ENCODE measurements around the gene SLC10A7.

The SLC10A7 gene

DNA sequence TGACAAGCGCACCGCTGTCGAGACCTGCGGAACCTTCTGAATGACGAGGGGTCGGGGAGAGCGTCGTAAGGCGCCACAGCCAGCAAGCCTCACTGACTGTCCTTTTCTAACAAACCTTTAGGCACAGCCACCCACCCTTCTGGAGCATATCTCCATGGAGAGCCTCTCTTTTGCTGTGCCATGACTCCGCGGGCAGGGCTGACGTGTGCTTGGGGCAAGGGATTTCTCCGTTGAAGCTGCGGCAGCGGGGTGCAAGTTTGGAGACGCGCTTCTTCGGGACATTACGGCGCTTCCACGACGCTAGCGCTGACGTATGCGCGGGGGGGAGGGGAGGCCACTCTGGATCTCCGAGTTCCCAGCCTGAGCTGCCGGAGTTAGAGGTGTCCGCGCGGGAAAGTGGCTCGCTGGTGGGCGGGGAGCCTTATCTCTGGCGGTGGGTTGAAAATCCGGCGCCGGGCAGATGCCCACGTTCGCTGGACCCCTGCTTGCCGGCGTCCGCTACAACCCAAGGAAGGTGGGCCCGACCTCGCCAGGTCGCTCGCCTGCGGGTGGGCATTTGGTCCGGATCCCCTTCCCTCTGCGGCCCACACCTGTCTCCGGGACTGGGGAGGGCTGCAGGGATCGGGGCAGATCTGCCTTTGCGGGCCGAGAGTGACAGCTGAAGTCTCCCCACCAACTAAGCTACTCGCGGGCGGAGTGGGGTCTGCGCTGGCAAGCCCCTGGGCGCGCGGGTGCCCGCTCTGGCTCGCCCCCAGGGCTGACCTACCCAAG, 543 bp upstream of the SLC10A7 start:
- H3K27me3 ChIP-seq (ENCODE audit: control insufficient read depth in 5 of 5, insufficient read depth in 4 of 5, low read length in 5 of 5): no peaks in the 10 kb centered on the region
- H3K9ac ChIP-seq (ENCODE audit: low read length in 5 of 5): peak overlapping the region in 4 of 5 donors; percentile 87 to 94 (median 91)
- no peaks in the 10 kb centered on the region for H3K36me3 ChIP-seq (ENCODE audit: control insufficient read depth in 5 of 5, insufficient read depth in 5 of 5, low read length in 5 of 5)
- H3K27ac ChIP-seq (ENCODE audit: low read depth, low read length): peak overlapping the region; percentile 86
- H3K4me1 ChIP-seq (ENCODE audit: control insufficient read depth in 5 of 5, insufficient read depth in 5 of 5, low read length in 5 of 5): peaks cover 0 to 31% (median 22%) of the 10 kb centered on the region in 5 donors
- no peaks in the 10 kb centered on the region for H3K9me3 ChIP-seq (ENCODE audit: control insufficient read depth in 5 of 5, low read length in 5 of 5)
- peak overlapping the region; percentile 90 to 99 (median 98) for H3K4me3 ChIP-seq (ENCODE audit: low read depth in 1 of 5, low read length in 5 of 5)

- Histone ChIP-seq H3K36me3 (ENCODE audit: control insufficient read depth in 5 of 5, insufficient read depth in 5 of 5, low read length in 5 of 5) (peaks cover 0 to 8% (median 0%) of the 10 kb centered on the region in 5 donors), H3K4me1 (ENCODE audit: control insufficient read depth in 5 of 5, insufficient read depth in 5 of 5, low read length in 5 of 5) (peaks cover 0 to 31% (median 22%) of the 10 kb centered on the region in 5 donors), H3K27me3 (ENCODE audit: control insufficient read depth in 5 of 5, insufficient read depth in 4 of 5, low read length in 5 of 5) (no peaks in the 10 kb centered on the region), H3K9me3 (ENCODE audit: control insufficient read depth in 5 of 5, low read length in 5 of 5) (no peaks in the 10 kb centered on the region), H3K4me3 (ENCODE audit: low read depth in 1 of 5, low read length in 5 of 5) (peak overlapping the region; percentile 90 to 99 (median 97)), H3K9ac (ENCODE audit: low read length in 5 of 5) (peak overlapping the region; percentile 87 to 94 (median 89)), H3K27ac (ENCODE audit: low read depth, low read length) (peak overlapping the region; percentile 86)
Observed at GRCh38 chr4:146520896-146521540, 722 bp downstream of the SLC10A7 start.

DNA sequence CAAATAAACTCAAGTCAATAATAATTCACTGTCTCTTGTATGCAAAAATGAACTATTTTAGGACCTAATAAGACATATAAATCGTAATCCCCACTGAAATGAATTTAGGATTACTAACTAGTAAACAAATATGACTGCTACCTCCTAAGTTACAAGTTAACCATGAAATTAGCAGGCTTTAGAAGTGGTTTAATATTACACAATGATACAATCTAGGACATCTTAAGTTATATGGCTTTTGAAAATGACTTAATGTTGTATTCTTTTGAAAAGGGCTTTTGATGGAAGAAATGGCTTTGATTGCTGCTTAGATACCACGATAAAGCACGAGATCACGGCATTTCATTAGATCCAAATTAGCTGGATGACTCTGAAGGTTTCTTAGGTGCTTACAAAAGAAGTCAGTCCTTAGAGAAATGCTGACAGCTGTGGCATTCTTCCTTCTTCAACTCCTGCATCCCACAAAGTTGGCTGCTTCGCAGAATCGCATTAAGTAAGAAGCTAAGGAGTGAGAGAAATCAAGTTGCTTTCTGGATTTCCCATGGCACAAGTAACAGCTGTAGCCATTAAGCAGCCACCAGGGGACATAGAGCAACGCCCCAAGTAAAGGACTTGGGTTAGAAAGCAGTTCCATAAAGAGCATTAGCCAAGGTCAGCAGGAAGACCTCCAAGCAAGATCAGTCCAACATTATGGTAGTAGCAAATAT, 6.9 kb downstream of the SLC10A7 start:
- no peak overlapping the region for H3K4me3 ChIP-seq (ENCODE audit: low read depth in 1 of 5, low read length in 5 of 5)
- no peaks in the 10 kb centered on the region for H3K27me3 ChIP-seq (ENCODE audit: control insufficient read depth in 5 of 5, insufficient read depth in 4 of 5, low read length in 5 of 5)
- H3K27ac ChIP-seq (ENCODE audit: low read depth, low read length): no peak overlapping the region
- H3K9me3 ChIP-seq (ENCODE audit: control insufficient read depth in 5 of 5, low read length in 5 of 5): no peaks in the 10 kb centered on the region
- peaks cover 0 to 5% (median 3%) of the 10 kb centered on the region in 5 donors for H3K4me1 ChIP-seq (ENCODE audit: control insufficient read depth in 5 of 5, insufficient read depth in 5 of 5, low read length in 5 of 5)
- H3K36me3 ChIP-seq (ENCODE audit: control insufficient read depth in 5 of 5, insufficient read depth in 5 of 5, low read length in 5 of 5): peaks cover 0 to 8% (median 7%) of the 10 kb centered on the region in 5 donors
- no peak overlapping the region for H3K9ac ChIP-seq (ENCODE audit: low read length in 5 of 5)

- no peaks in the 10 kb centered on the region for H3K9me3 ChIP-seq (ENCODE audit: control insufficient read depth in 5 of 5, low read length in 5 of 5)
- no peaks in the 10 kb centered on the region for H3K27me3 ChIP-seq (ENCODE audit: control insufficient read depth in 5 of 5, insufficient read depth in 4 of 5, low read length in 5 of 5)
- H3K9ac ChIP-seq (ENCODE audit: low read length in 5 of 5): no peak overlapping the region
- H3K4me3 ChIP-seq (ENCODE audit: low read depth in 1 of 5, low read length in 5 of 5): no peak overlapping the region
- no peak overlapping the region for H3K27ac ChIP-seq (ENCODE audit: low read depth, low read length)
- peaks cover 0 to 8% (median 7%) of the 10 kb centered on the region in 5 donors for H3K36me3 ChIP-seq (ENCODE audit: control insufficient read depth in 5 of 5, insufficient read depth in 5 of 5, low read length in 5 of 5)
- no peaks in the 10 kb centered on the region for H3K4me1 ChIP-seq (ENCODE audit: control insufficient read depth in 5 of 5, insufficient read depth in 5 of 5, low read length in 5 of 5)
Observed at GRCh38 chr4:146513548-146513947, 8.2 kb downstream of the SLC10A7 start.

GRCh38 chr4:146511381-146511780, 10.4 kb downstream of the SLC10A7 start:
- Histone ChIP-seq H3K4me1 (ENCODE audit: control insufficient read depth in 5 of 5, insufficient read depth in 5 of 5, low read length in 5 of 5) (no peaks in the 10 kb centered on the region), H3K36me3 (ENCODE audit: control insufficient read depth in 5 of 5, insufficient read depth in 5 of 5, low read length in 5 of 5) (peaks cover 0 to 11% (median 6%) of the 10 kb centered on the region in 5 donors), H3K4me3 (ENCODE audit: low read depth in 1 of 5, low read length in 5 of 5) (no peak overlapping the region), H3K27me3 (ENCODE audit: control insufficient read depth in 5 of 5, insufficient read depth in 4 of 5, low read length in 5 of 5) (no peaks in the 10 kb centered on the region), H3K27ac (ENCODE audit: low read depth, low read length) (no peak overlapping the region), H3K9me3 (ENCODE audit: control insufficient read depth in 5 of 5, low read length in 5 of 5) (no peaks in the 10 kb centered on the region), H3K9ac (ENCODE audit: low read length in 5 of 5) (no peak overlapping the region)

- Histone ChIP-seq H3K9me3 (ENCODE audit: control insufficient read depth in 5 of 5, low read length in 5 of 5) (no peaks in the 10 kb centered on the region), H3K4me3 (ENCODE audit: low read depth in 1 of 5, low read length in 5 of 5) (no peak overlapping the region), H3K9ac (ENCODE audit: low read length in 5 of 5) (no peak overlapping the region), H3K27ac (ENCODE audit: low read depth, low read length) (no peak overlapping the region), H3K4me1 (ENCODE audit: control insufficient read depth in 5 of 5, insufficient read depth in 5 of 5, low read length in 5 of 5) (no peaks in the 10 kb centered on the region), H3K36me3 (ENCODE audit: control insufficient read depth in 5 of 5, insufficient read depth in 5 of 5, low read length in 5 of 5) (peaks cover 0 to 11% (median 6%) of the 10 kb centered on the region in 5 donors), H3K27me3 (ENCODE audit: control insufficient read depth in 5 of 5, insufficient read depth in 4 of 5, low read length in 5 of 5) (no peaks in the 10 kb centered on the region)
Observed at GRCh38 chr4:146510942-146511341, 10.8 kb downstream of the SLC10A7 start.

- no peak overlapping the region for H3K27ac ChIP-seq (ENCODE audit: low read depth, low read length)
- H3K9ac ChIP-seq (ENCODE audit: low read length in 5 of 5): no peak overlapping the region
- H3K9me3 ChIP-seq (ENCODE audit: control insufficient read depth in 5 of 5, low read length in 5 of 5): no peaks in the 10 kb centered on the region
- peaks cover 3 to 17% (median 7%) of the 10 kb centered on the region in 5 donors for H3K36me3 ChIP-seq (ENCODE audit: control insufficient read depth in 5 of 5, insufficient read depth in 5 of 5, low read length in 5 of 5)
- H3K27me3 ChIP-seq (ENCODE audit: control insufficient read depth in 5 of 5, insufficient read depth in 4 of 5, low read length in 5 of 5): no peaks in the 10 kb centered on the region
- H3K4me3 ChIP-seq (ENCODE audit: low read depth in 1 of 5, low read length in 5 of 5): no peak overlapping the region
- no peaks in the 10 kb centered on the region for H3K4me1 ChIP-seq (ENCODE audit: control insufficient read depth in 5 of 5, insufficient read depth in 5 of 5, low read length in 5 of 5)
Observed at GRCh38 chr4:146508229-146508939, 13.4 kb downstream of the SLC10A7 start.

- Histone ChIP-seq H3K4me3 (ENCODE audit: low read depth in 1 of 5, low read length in 5 of 5) (no peak overlapping the region), H3K9ac (ENCODE audit: low read length in 5 of 5) (no peak overlapping the region), H3K36me3 (ENCODE audit: control insufficient read depth in 5 of 5, insufficient read depth in 5 of 5, low read length in 5 of 5) (peaks cover 10 to 24% (median 15%) of the 10 kb centered on the region in 5 donors), H3K27me3 (ENCODE audit: control insufficient read depth in 5 of 5, insufficient read depth in 4 of 5, low read length in 5 of 5) (no peaks in the 10 kb centered on the region), H3K9me3 (ENCODE audit: control insufficient read depth in 5 of 5, low read length in 5 of 5) (no peaks in the 10 kb centered on the region), H3K27ac (ENCODE audit: low read depth, low read length) (no peak overlapping the region), H3K4me1 (ENCODE audit: control insufficient read depth in 5 of 5, insufficient read depth in 5 of 5, low read length in 5 of 5) (no peaks in the 10 kb centered on the region)
Observed at GRCh38 chr4:146507632-146508031, 14.1 kb downstream of the SLC10A7 start.

- H3K4me1 ChIP-seq (ENCODE audit: control insufficient read depth in 5 of 5, insufficient read depth in 5 of 5, low read length in 5 of 5): no peaks in the 10 kb centered on the region
- H3K9me3 ChIP-seq (ENCODE audit: control insufficient read depth in 5 of 5, low read length in 5 of 5): no peaks in the 10 kb centered on the region
- no peaks in the 10 kb centered on the region for H3K27me3 ChIP-seq (ENCODE audit: control insufficient read depth in 5 of 5, insufficient read depth in 4 of 5, low read length in 5 of 5)
- no peak overlapping the region for H3K4me3 ChIP-seq (ENCODE audit: low read depth in 1 of 5, low read length in 5 of 5)
- peaks cover 17 to 35% (median 20%) of the 10 kb centered on the region in 5 donors for H3K36me3 ChIP-seq (ENCODE audit: control insufficient read depth in 5 of 5, insufficient read depth in 5 of 5, low read length in 5 of 5)
- no peak overlapping the region for H3K27ac ChIP-seq (ENCODE audit: low read depth, low read length)
- H3K9ac ChIP-seq (ENCODE audit: low read length in 5 of 5): no peak overlapping the region
Observed at GRCh38 chr4:146506272-146506671, 15.5 kb downstream of the SLC10A7 start.

All from subcutaneous abdominal adipose tissue (tissue), 5 donors.